Omental fat pad (tissue), 4 donors: ENCODE results near the gene DYNLRB1. TPM values are rescaled to one million over a fixed set of nuclear protein-coding genes. Genes with fewer than 3 reads are reported as not detected.

Experiments
- ATAC-seq: fragments of 150-250 bp; one replicate; pipeline ENCODE4 v1.9.1; 2016; ENCODE audit warnings: mild to moderate bottlenecking, moderate library complexity; ENCODE audit not compliant: low FRiP score
- DNase-seq: peaks from one replicate; pipeline ENCODE4 v3.0.0-alpha.2; 2019; ENCODE audit warnings: low spot score
- CTCF ChIP-seq, 3 donors: fragments of 450-650 bp; IDR thresholded peaks; one replicate each; pipeline ENCODE4 v1.5.1; 2016 to 2017; ENCODE audit warnings: antibody characterized with exemption in 3 of 3, mild to moderate bottlenecking in 3 of 3, moderate library complexity in 2 of 3
- total RNA-seq, 4 donors: library from RNA; depleted of rRNA; stranded (reverse); fragments of >200 nt; gene quantifications; one replicate each; pipeline ENCODE4 v1.1.0, GENCODE V29; 2016

Gene DYNLRB1
- total RNA-seq, 4 donors from 2014 or later, result 83.0 to 121 (median 108) TPM

- DNase-seq (no peak), ATAC-seq (no peak)
These were observed 51.0 kb downstream of the DYNLRB1 start for GRCh38 chr20:34566978-34567891.

GRCh38 chr20:34567892-34568865 lies 52.0 kb downstream of the DYNLRB1 start:
- DNase-seq, result no peak
- TF ChIP-seq CTCF (IDR thresholded peaks at IDR 0.05), result no peak
- no peak for ATAC-seq

More at GRCh38 chr20:34566978-34567891, 51.0 kb downstream of the DYNLRB1 start:
- TF ChIP-seq CTCF (IDR thresholded peaks at IDR 0.05), result no peak

DNA sequence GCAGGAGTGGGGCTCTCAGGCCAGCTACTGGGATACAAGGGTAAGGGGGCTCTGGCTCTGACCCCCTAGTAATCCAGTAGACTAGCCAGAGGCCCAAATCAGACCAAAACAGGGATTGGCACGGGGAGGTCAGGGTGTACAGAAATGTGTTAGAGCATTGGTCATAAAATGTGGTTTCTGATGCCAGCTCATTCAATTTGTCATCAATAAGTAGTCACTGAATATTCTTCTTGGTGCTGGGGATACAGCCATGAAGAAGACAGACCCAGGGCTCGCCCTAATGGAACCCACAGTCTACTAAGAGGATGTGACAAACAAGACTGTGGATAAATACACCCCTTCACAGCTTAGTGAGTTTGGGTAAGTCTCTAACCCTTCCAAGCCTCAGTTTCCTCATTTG lies 53.4 kb downstream of the DYNLRB1 start:
- DNase-seq (no peak), ATAC-seq (no peak)
- no peak for TF ChIP-seq CTCF (IDR thresholded peaks at IDR 0.05)

DNA sequence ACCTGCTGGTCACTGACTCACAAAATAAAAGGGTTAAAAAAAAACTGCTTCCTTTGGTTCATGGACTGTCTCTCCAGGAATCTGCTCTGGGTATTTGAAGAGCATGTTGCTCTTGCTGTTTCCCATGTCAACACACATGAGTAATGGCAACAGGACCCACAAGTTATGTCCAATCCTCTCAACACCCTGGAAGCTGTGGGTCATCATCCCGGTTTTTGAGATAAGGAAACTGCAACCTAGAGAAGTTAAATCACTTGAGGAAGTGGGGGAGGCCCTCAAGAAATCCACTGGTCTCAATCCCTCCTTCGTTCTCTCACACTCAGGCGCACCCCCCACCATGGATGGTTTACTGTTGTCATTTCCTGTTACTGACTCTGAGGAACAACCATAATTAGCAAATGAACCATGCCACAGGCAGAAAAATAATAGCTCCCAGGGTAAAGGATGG lies 54.7 kb downstream of the DYNLRB1 start:
- DNase-seq (no peak), ATAC-seq (no peak)
- no peak for TF ChIP-seq CTCF (IDR thresholded peaks at IDR 0.05)

GRCh38 chr20:34571753-34572152 lies 55.5 kb downstream of the DYNLRB1 start:
- ATAC-seq (no peak), DNase-seq (no peak)
- no peak for TF ChIP-seq CTCF (IDR thresholded peaks at IDR 0.05)

- DNase-seq (no peak), ATAC-seq (no peak)
- no peak for TF ChIP-seq CTCF (IDR thresholded peaks at IDR 0.05)
These were observed 57.5 kb downstream of the DYNLRB1 start for GRCh38 chr20:34573541-34574300.
